Measurements from ENCODE around the gene PARK7. TPM values are rescaled to one million over a fixed set of nuclear protein-coding genes. Genes with fewer than 3 reads are reported as not detected.

The PARK7 gene
- total RNA-seq (2021; ENCODE audit: unreplicated experiment), result 370 TPM
- 294 and 378 TPM in 2 replicates for polyA plus RNA-seq (2012)
- Bru-seq, nascent RNA, result percentile 88 among the genes with signal in this experiment
- BruChase-seq, experiment 1, labeled RNA remaining after a 6-hour chase, result percentile 85 among the genes with signal in this experiment
- BruChase-seq, experiment 2, labeled RNA remaining after a 2-hour chase, result percentile 77 among the genes with signal in this experiment
- long read RNA-seq, transcript PARK7-209 (7 exons, 1,088 nt), result major isoform, 150 of 369 reads
- long read RNA-seq, transcript PARK7-201 (7 exons, 949 nt), result minor isoform, 104 of 369 reads
- long read RNA-seq, partial matches to known transcripts, result 99 of 369 reads
- long read RNA-seq, other reads (novel, unspliced or antisense), result 16 of 369 reads

- Histone ChIP-seq H3K4me1 (ENCODE audit: control insufficient read depth in 1 of 2, insufficient read depth in 2 of 2, low read length in 2 of 2) (peaks cover 2 to 16% of the 10 kb centered on the region in 2 experiments; a peak in 3 of 4 replicates), H3K27ac (ENCODE audit: low read depth, low read length) (peak within 1 kb of the TSS; percentile 87), H3K9me2 (ENCODE audit: insufficient read depth) (no peaks in the 10 kb centered on the region), H3K4me3 (replicated peaks in 1 of 2; ENCODE audit: low read depth in 1 of 2, low read length in 2 of 2) (peak within 1 kb of the TSS; percentile 69 to 79), H3K4me2 (ENCODE audit: low read length) (peak within 1 kb of the TSS; percentile 88), H3K9ac (ENCODE audit: low read length) (peak within 1 kb of the TSS; percentile 89), H3K9me3 (ENCODE audit: control insufficient read depth in 1 of 2, insufficient read depth in 1 of 2, low read depth in 1 of 2, low read length in 2 of 2) (no peaks in the 10 kb centered on the region), H2AFZ (ENCODE audit: low read depth, low read length, poor library complexity, severe bottlenecking) (no peak within 1 kb of the TSS), H3K27me3 (ENCODE audit: insufficient read depth, low read length) (no peaks in the 10 kb centered on the region), H4K20me1 (ENCODE audit: insufficient read depth) (no peaks in the 10 kb centered on the region), H3K36me3 (ENCODE audit: control insufficient read depth in 1 of 2, insufficient read depth in 2 of 2, low read length in 2 of 2) (peaks cover 27 to 33% of the 10 kb centered on the region in 2 experiments; a peak in 3 of 4 replicates), H3K79me2 (ENCODE audit: insufficient read depth, low read length) (peaks cover 62% of the 10 kb centered on the region)
- peak; percentile 97 for DNase-seq (ENCODE audit: low read depth, low spot score)
- POLR2A ChIA-PET, result interaction anchor here (0.6 to 1.4 kb wide), 5 partner anchors 12 to 382 kb away, joined by 3 to 6 read pairs (median 4); no protein-coding TSS in a partner anchor
- CTCF ChIA-PET, result interaction anchor here (1.1 kb wide), 1 partner anchor 292 kb away, joined by 3 read pairs; no protein-coding TSS in a partner anchor
- ATAC-seq, result peak; percentile 97
- RAD21 ChIA-PET (ENCODE audit: low non-redundant PET in 1 of 2, low total read pairs in 2 of 2, uncharacterized antibody in 2 of 2, unreplicated experiment in 2 of 2), result no interaction called here
- BruUV-seq (replicated peaks), result no TSS peak
- intact Hi-C loops (cut with micrococcal nuclease), result loop anchor here (5.0 kb wide), 2 partner anchors 179 to 294 kb away; partner anchors contain the start of gene PER3
- TF ChIP-seq TCF7L2 (IDR thresholded peaks at IDR 0.05; ENCODE audit: borderline replicate concordance, extremely low read depth, insufficient read depth, insufficient read length), result peak; percentile 79
- TF ChIP-seq SP1 (IDR thresholded peaks at IDR 0.05; ENCODE audit: low read depth), result peak; percentile 99
- TF ChIP-seq MAX (IDR thresholded peaks at IDR 0.05), result peak; percentile 98
- TF ChIP-seq REST (IDR thresholded peaks at IDR 0.05; ENCODE audit: low read depth), result no peak
- peak; percentile 97 for TF ChIP-seq POLR2A (IDR thresholded peaks at IDR 0.05; ENCODE audit: borderline replicate concordance, extremely low read depth, insufficient read depth, insufficient read length)
- no peak for TF ChIP-seq ZNF274 (IDR thresholded peaks at IDR 0.05; ENCODE audit: low read depth, low read length)
- no peak for TF ChIP-seq CEBPB (IDR thresholded peaks at IDR 0.05; ENCODE audit: low read depth)
- TF ChIP-seq SRF (IDR thresholded peaks at IDR 0.05; ENCODE audit: low read depth), result peak; percentile 68; the same call in 1 of the 2 replicates
- TF ChIP-seq EZH2phosphoT487 (IDR thresholded peaks at IDR 0.05; ENCODE audit: borderline replicate concordance), result no peak
- TF ChIP-seq EZH2 (IDR thresholded peaks at IDR 0.05), result no peak
- no peak; the same call in 1 of the 2 replicates for TF ChIP-seq ATF3 (IDR thresholded peaks at IDR 0.05)
- TF ChIP-seq ELF1 (IDR thresholded peaks at IDR 0.05; ENCODE audit: borderline replicate concordance, low read depth), result no peak
- TF ChIP-seq ZFX (IDR thresholded peaks at IDR 0.05), result peak; percentile 98
- TF ChIP-seq ZBTB33 (IDR thresholded peaks at IDR 0.05; ENCODE audit: extremely low read depth, insufficient replicate concordance, low read length), result peak; percentile 74
- peak; percentile 51 for TF ChIP-seq RAD21 (IDR thresholded peaks at IDR 0.05; ENCODE audit: low read depth)
- TF ChIP-seq JUND (IDR thresholded peaks at IDR 0.05), result peak; percentile 95
- peak; percentile 97 for TF ChIP-seq CBX3 (IDR thresholded peaks at IDR 0.05; ENCODE audit: low read depth)
- peak; percentile 99 for TF ChIP-seq SIN3A (IDR thresholded peaks at IDR 0.05; ENCODE audit: low read depth)
- peak; percentile 47 for TF ChIP-seq YY1 (IDR thresholded peaks at IDR 0.05; ENCODE audit: extremely low read depth, insufficient replicate concordance, low read depth, low read length)
Observed at GRCh38 chr1:7961216-7962013, at the start of gene PARK7. Gene PARK7 (plus strand): TSS chr1:7961711. CDS start chr1:7962786, 1,075 bp downstream.
